ENCODE results near the gene BUD23. TPM values are rescaled to one million over a fixed set of nuclear protein-coding genes. Genes with fewer than 3 reads are reported as not detected.

The BUD23 gene
- total RNA-seq, 2 donors from 2014 or later: 58.9 to 60.9 TPM

GRCh38 chr7:73688288-73688687, 4.9 kb downstream of the BUD23 start:
- no peaks in the 10 kb centered on the region for H3K27me3 ChIP-seq
- DNase-seq (ENCODE audit: low spot score): no peak
- peaks cover 38% of the 10 kb centered on the region for H3K36me3 ChIP-seq
- H3K4me3 ChIP-seq: no peak overlapping the region
- no peaks in the 10 kb centered on the region for H3K9me3 ChIP-seq
- peaks cover 0 to 7% of the 10 kb centered on the region in 2 donors for H3K4me1 ChIP-seq
- no peak for TF ChIP-seq CTCF (IDR thresholded peaks at IDR 0.05)
- no peak overlapping the region for H3K27ac ChIP-seq

GRCh38 chr7:73690646-73691045, 7.2 kb downstream of the BUD23 start:
- Histone ChIP-seq H3K4me3 (no peak overlapping the region), H3K27me3 (no peaks in the 10 kb centered on the region), H3K27ac (no peak overlapping the region), H3K4me1 (no peaks in the 10 kb centered on the region), H3K9me3 (no peaks in the 10 kb centered on the region), H3K36me3 (peaks cover 56% of the 10 kb centered on the region)
- TF ChIP-seq CTCF (IDR thresholded peaks at IDR 0.05): no peak
- DNase-seq (ENCODE audit: low spot score): no peak

- H3K4me3 ChIP-seq: no peak overlapping the region
- no peak for TF ChIP-seq CTCF (IDR thresholded peaks at IDR 0.05)
- no peaks in the 10 kb centered on the region for H3K4me1 ChIP-seq
- H3K9me3 ChIP-seq: no peaks in the 10 kb centered on the region
- DNase-seq (ENCODE audit: low spot score): no peak
- H3K36me3 ChIP-seq: peaks cover 53% of the 10 kb centered on the region
- H3K27ac ChIP-seq: no peak overlapping the region
- no peaks in the 10 kb centered on the region for H3K27me3 ChIP-seq
Measured at GRCh38 chr7:73696372-73696771, 13.0 kb downstream of the BUD23 start.

- Histone ChIP-seq H3K9me3 (no peaks in the 10 kb centered on the region), H3K36me3 (peaks cover 35% of the 10 kb centered on the region), H3K27ac (no peak overlapping the region), H3K27me3 (no peaks in the 10 kb centered on the region), H3K4me1 (no peaks in the 10 kb centered on the region), H3K4me3 (no peak overlapping the region)
- TF ChIP-seq CTCF (IDR thresholded peaks at IDR 0.05): no peak
- no peak for DNase-seq (ENCODE audit: low spot score)
Measured at GRCh38 chr7:73698410-73698809, 15.0 kb downstream of the BUD23 start.

- Histone ChIP-seq H3K9me3 (no peaks in the 10 kb centered on the region), H3K4me3 (no peak overlapping the region), H3K36me3 (peaks cover 24% of the 10 kb centered on the region), H3K27ac (no peak overlapping the region), H3K4me1 (peaks cover 0 to 9% of the 10 kb centered on the region in 2 donors), H3K27me3 (no peaks in the 10 kb centered on the region)
- no peak for TF ChIP-seq CTCF (IDR thresholded peaks at IDR 0.05)
- no peak for DNase-seq (ENCODE audit: low spot score)
Measured at GRCh38 chr7:73699370-73700068, 16.1 kb downstream of the BUD23 start.

- Histone ChIP-seq H3K9me3 (no peaks in the 10 kb centered on the region), H3K27ac (no peak overlapping the region), H3K4me3 (no peak overlapping the region), H3K36me3 (peaks cover 18% of the 10 kb centered on the region), H3K4me1 (peaks cover 0 to 9% of the 10 kb centered on the region in 2 donors), H3K27me3 (no peaks in the 10 kb centered on the region)
- TF ChIP-seq CTCF (IDR thresholded peaks at IDR 0.05): no peak
- no peak for DNase-seq (ENCODE audit: low spot score)
Measured at GRCh38 chr7:73700069-73700423, 16.6 kb downstream of the BUD23 start.

Measured in right atrium auricular region (tissue), 2 donors.